Measurements from ENCODE around the gene ITGA5.

Gene ITGA5

GRCh38 chr12:54393743-54394142, 25.3 kb downstream of the ITGA5 start:
- no peaks in the 10 kb centered on the region for H3K9me3 Mint-ChIP-seq
- H3K4me3 Mint-ChIP-seq = no peak overlapping the region
- no peaks in the 10 kb centered on the region for H3K27me3 Mint-ChIP-seq
- H3K4me1 Mint-ChIP-seq = peaks cover 26% of the 10 kb centered on the region
- ATAC-seq (ENCODE audit: low read depth) = no peak
- no peak overlapping the region for H3K27ac Mint-ChIP-seq
- H3K36me3 Mint-ChIP-seq = no peaks in the 10 kb centered on the region
- no peak for DNase-seq (ENCODE audit: low spot score in 2 of 2)

GRCh38 chr12:54393207-54393609, 25.9 kb downstream of the ITGA5 start:
- H3K4me3 Mint-ChIP-seq = no peak overlapping the region
- no peaks in the 10 kb centered on the region for H3K9me3 Mint-ChIP-seq
- peaks cover 26% of the 10 kb centered on the region for H3K4me1 Mint-ChIP-seq
- no peaks in the 10 kb centered on the region for H3K27me3 Mint-ChIP-seq
- no peak for ATAC-seq (ENCODE audit: low read depth)
- DNase-seq (ENCODE audit: low spot score in 2 of 2) = no peak
- H3K27ac Mint-ChIP-seq = no peak overlapping the region
- no peaks in the 10 kb centered on the region for H3K36me3 Mint-ChIP-seq

GRCh38 chr12:54392485-54393206, 26.4 kb downstream of the ITGA5 start:
- Mint-ChIP-seq H3K9me3 (no peaks in the 10 kb centered on the region), H3K4me3 (peak overlapping the region; percentile 43), H3K36me3 (no peaks in the 10 kb centered on the region), H3K4me1 (peaks cover 28% of the 10 kb centered on the region), H3K27ac (no peak overlapping the region), H3K27me3 (no peaks in the 10 kb centered on the region)
- no peak for ATAC-seq (ENCODE audit: low read depth)
- no peak for DNase-seq (ENCODE audit: low spot score in 2 of 2)

GRCh38 chr12:54390668-54391551, 28.2 kb downstream of the ITGA5 start:
- Mint-ChIP-seq H3K36me3 (no peaks in the 10 kb centered on the region), H3K4me1 (peaks cover 33% of the 10 kb centered on the region), H3K9me3 (no peaks in the 10 kb centered on the region), H3K4me3 (peak overlapping the region; percentile 92), H3K27me3 (no peaks in the 10 kb centered on the region), H3K27ac (peak overlapping the region; percentile 1)
- ATAC-seq (ENCODE audit: low read depth) (peak; percentile 91), DNase-seq (ENCODE audit: low spot score in 2 of 2) (peak; percentile 55 to 63)

GRCh38 chr12:54390176-54390667, 28.8 kb downstream of the ITGA5 start:
- H3K27me3 Mint-ChIP-seq = no peaks in the 10 kb centered on the region
- peak overlapping the region; percentile 92 for H3K4me3 Mint-ChIP-seq
- peaks cover 35% of the 10 kb centered on the region for H3K4me1 Mint-ChIP-seq
- H3K27ac Mint-ChIP-seq = peak overlapping the region; percentile 1
- ATAC-seq (ENCODE audit: low read depth) = no peak
- no peaks in the 10 kb centered on the region for H3K36me3 Mint-ChIP-seq
- no peaks in the 10 kb centered on the region for H3K9me3 Mint-ChIP-seq
- DNase-seq (ENCODE audit: low spot score in 2 of 2) = no peak

GRCh38 chr12:54389607-54390175, 29.4 kb downstream of the ITGA5 start:
- Mint-ChIP-seq H3K4me3 (peak overlapping the region; percentile 92), H3K27me3 (no peaks in the 10 kb centered on the region), H3K27ac (peak overlapping the region; percentile 1), H3K4me1 (peaks cover 40% of the 10 kb centered on the region), H3K9me3 (no peaks in the 10 kb centered on the region), H3K36me3 (no peaks in the 10 kb centered on the region)
- ATAC-seq (ENCODE audit: low read depth) (no peak), DNase-seq (ENCODE audit: low spot score in 2 of 2) (no peak)

GRCh38 chr12:54389134-54389508, 29.9 kb downstream of the ITGA5 start:
- Mint-ChIP-seq H3K4me3 (no peak overlapping the region), H3K36me3 (no peaks in the 10 kb centered on the region), H3K9me3 (no peaks in the 10 kb centered on the region), H3K4me1 (peaks cover 43% of the 10 kb centered on the region), H3K27ac (no peak overlapping the region), H3K27me3 (no peaks in the 10 kb centered on the region)
- ATAC-seq (ENCODE audit: low read depth) (no peak), DNase-seq (ENCODE audit: low spot score in 2 of 2) (no peak)

- H3K36me3 Mint-ChIP-seq = no peaks in the 10 kb centered on the region
- peaks cover 44% of the 10 kb centered on the region for H3K4me1 Mint-ChIP-seq
- H3K9me3 Mint-ChIP-seq = no peaks in the 10 kb centered on the region
- no peak for ATAC-seq (ENCODE audit: low read depth)
- DNase-seq (ENCODE audit: low spot score in 2 of 2) = no peak
- H3K4me3 Mint-ChIP-seq = no peak overlapping the region
- H3K27ac Mint-ChIP-seq = peak overlapping the region; percentile 83
- no peaks in the 10 kb centered on the region for H3K27me3 Mint-ChIP-seq
Measured at GRCh38 chr12:54388237-54389133, 30.6 kb downstream of the ITGA5 start.

GRCh38 chr12:54387114-54387467, 32.0 kb downstream of the ITGA5 start:
- no peaks in the 10 kb centered on the region for H3K27me3 Mint-ChIP-seq
- no peaks in the 10 kb centered on the region for H3K36me3 Mint-ChIP-seq
- ATAC-seq (ENCODE audit: low read depth) = no peak
- no peak for DNase-seq (ENCODE audit: low spot score in 2 of 2)
- H3K27ac Mint-ChIP-seq = no peak overlapping the region
- no peaks in the 10 kb centered on the region for H3K9me3 Mint-ChIP-seq
- no peak overlapping the region for H3K4me3 Mint-ChIP-seq
- peaks cover 44% of the 10 kb centered on the region for H3K4me1 Mint-ChIP-seq

- Mint-ChIP-seq H3K36me3 (no peaks in the 10 kb centered on the region), H3K27ac (no peak overlapping the region), H3K9me3 (no peaks in the 10 kb centered on the region), H3K27me3 (no peaks in the 10 kb centered on the region), H3K4me3 (no peak overlapping the region), H3K4me1 (peaks cover 39% of the 10 kb centered on the region)
- no peak for ATAC-seq (ENCODE audit: low read depth)
- DNase-seq (ENCODE audit: low spot score in 2 of 2) = no peak
Measured at GRCh38 chr12:54386403-54387113, 32.5 kb downstream of the ITGA5 start.

- no peak overlapping the region for H3K4me3 Mint-ChIP-seq
- H3K27me3 Mint-ChIP-seq = no peaks in the 10 kb centered on the region
- DNase-seq (ENCODE audit: low spot score in 2 of 2) = peak in 1 of 2 donors; percentile 30
Measured at GRCh38 chr12:54385251-54385914, 33.7 kb downstream of the ITGA5 start.

GRCh38 chr12:54384591-54385041, 34.5 kb downstream of the ITGA5 start, which contains the start of gene ZNF385A:
Gene ZNF385A (minus strand): TSS chr12:54384733. CDS start chr12:54384514, 219 bp downstream.
- Mint-ChIP-seq H3K9me3 (no peaks in the 10 kb centered on the region), H3K4me3 (peak within 1 kb of the TSS; percentile 43), H3K27me3 (no peaks in the 10 kb centered on the region), H3K4me1 (peaks cover 30% of the 10 kb centered on the region), H3K27ac (no peak within 1 kb of the TSS), H3K36me3 (no peaks in the 10 kb centered on the region)
- DNase-seq (ENCODE audit: low spot score in 2 of 2) (no peak), ATAC-seq (ENCODE audit: low read depth) (peak; percentile 75)

More at GRCh38 chr12:54385251-54385914, 33.7 kb downstream of the ITGA5 start:
- ATAC-seq (ENCODE audit: low read depth) = peak; percentile 63
- Mint-ChIP-seq H3K27ac (no peak overlapping the region), H3K9me3 (no peaks in the 10 kb centered on the region), H3K36me3 (no peaks in the 10 kb centered on the region), H3K4me1 (peaks cover 33% of the 10 kb centered on the region)

Measured in memory B cell (primary cell).